Activated gamma-delta T cell treated with Interleukin-2 at 50 U/mL for 16 hours (primary cell): Measurements from ENCODE around the gene SPP2.

Source experiments
- DNase-seq: peaks from one replicate; pipeline ENCODE4 v3.0.0-alpha.2; 2020

The SPP2 gene

GRCh38 chr2:234044157-234044556 lies 6.3 kb upstream of the SPP2 start:
- DNase-seq, result no peak

- no peak for DNase-seq
These were observed 4.0 kb upstream of the SPP2 start for GRCh38 chr2:234046521-234046920.

- DNase-seq, result no peak
These were observed 3.1 kb upstream of the SPP2 start for GRCh38 chr2:234047361-234047760.

DNA sequence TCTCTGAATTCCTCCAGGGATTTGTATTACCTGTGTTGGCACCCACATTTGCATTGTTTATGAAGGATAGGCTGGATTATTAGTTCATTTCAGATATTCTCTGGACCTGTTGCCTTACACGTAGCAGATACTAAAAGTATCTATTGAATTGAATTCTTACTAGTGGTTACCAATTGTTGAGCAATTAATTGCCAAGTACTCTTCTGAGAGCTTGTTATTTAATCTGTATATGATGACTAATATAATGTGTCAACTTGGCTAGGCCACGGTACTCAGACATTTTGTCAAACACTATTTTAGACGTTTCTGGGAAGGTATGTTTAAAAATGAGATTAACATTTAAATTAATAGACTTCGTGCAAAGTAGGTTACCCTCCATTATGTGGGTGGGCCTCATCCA lies 2.5 kb upstream of the SPP2 start:
- DNase-seq, result no peak

GRCh38 chr2:234051374-234052070 lies 1.0 kb downstream of the SPP2 start:
- no peak for DNase-seq

DNA sequence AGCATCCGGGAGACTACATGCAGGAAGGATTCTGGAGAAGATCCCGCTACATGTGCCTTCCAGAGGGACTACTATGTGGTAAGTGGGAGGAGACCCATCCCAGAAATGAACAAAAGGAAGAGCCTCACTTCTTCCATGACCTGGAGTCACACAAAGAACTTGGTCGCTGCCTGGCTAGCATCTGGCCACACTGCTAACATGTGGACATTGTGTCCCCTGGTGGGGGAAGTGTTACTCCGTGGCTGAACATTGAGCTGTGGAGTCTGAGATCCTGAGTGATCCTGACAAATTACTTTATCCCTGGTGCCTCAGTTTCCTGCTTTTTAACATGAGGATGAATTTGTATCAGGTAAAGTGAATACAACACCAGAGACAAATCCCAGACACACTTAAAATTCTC lies 8.4 kb downstream of the SPP2 start:
- no peak for DNase-seq

- DNase-seq, result no peak
These were observed 9.7 kb downstream of the SPP2 start for GRCh38 chr2:234060236-234060635.

GRCh38 chr2:234061624-234062257 lies 11.2 kb downstream of the SPP2 start:
- DNase-seq, result no peak

GRCh38 chr2:234066587-234066986 lies 16.1 kb downstream of the SPP2 start:
- DNase-seq, result no peak

DNA sequence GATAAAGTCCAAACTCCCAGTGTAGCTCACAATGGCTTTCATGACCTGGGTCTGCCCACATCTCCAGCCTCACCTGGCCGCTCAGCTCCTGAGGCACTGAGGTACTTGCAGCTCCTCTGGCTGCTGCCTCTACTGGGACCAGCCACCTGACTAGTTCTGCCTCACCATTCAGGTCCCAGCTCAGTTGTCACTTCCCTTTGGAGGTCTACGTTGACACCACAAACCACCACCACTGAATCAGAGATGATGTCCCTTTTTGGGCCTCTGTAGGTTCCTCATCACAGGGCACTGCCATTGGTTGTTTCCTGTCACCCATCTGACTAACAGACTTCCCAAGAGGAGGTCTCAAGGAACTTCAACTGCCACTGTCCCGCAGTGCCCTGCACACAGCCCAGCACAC lies 21.2 kb downstream of the SPP2 start:
- peak; percentile 24 for DNase-seq

DNA sequence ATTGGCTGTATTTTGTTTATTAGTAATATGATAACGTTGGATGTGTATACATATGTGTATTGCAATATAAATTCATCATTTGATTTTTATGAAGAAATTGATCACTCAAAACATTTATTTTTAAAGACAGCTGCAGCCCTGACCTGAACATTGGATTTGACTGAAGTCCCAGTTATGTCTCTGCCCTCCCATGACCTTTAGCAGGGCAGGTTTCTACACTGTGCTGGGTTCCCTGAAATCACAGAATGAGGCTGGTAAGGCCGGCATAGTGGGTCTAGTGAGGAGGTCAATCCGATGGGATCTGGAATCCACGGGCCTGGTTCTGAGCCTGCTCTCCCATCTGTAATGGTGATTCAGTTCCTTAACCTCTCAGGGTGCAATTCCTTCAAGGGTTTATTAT lies 22.0 kb downstream of the SPP2 start:
- no peak for DNase-seq

GRCh38 chr2:234074751-234075517 lies 24.4 kb downstream of the SPP2 start:
- no peak for DNase-seq

DNA sequence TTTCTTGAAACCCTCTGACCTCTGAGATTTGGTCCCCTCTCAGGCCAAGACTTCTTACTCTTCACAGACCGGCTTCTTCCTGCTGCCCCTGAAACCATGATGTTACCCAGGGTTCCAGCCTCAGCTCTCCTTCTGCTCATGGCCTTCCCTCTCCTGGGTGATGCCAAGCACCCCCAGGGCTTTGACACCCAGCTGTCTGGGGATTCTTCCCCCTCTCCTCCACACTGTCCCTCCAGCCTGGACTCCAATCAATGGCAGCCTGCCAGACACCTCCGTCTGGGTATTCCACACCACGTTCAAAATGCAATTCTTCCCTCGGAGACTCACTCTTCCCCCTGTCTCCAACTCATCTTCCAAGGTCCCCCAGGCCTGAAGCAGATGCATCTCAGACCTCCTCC lies 25.0 kb downstream of the SPP2 start:
- no peak for DNase-seq

DNA sequence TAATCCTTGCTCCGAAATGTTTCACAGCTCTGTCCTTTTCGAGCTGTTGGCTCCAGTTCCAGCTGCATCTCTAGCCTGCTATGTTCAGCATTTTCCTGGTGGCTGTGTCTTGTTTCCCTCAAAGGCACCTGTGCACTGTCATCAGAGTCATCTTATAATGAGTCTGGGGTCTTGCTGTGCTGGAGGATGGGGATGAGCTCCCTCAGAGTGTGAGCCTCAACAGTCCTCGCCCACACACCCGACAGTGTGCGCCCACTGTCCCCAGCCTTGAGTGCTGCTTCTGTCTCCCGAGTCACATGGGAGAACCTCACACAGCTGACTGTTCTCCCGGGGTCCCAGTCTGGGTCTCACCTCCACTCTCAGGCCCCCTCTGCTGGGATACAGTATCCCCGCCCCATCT lies 25.4 kb downstream of the SPP2 start:
- DNase-seq, result no peak

DNA sequence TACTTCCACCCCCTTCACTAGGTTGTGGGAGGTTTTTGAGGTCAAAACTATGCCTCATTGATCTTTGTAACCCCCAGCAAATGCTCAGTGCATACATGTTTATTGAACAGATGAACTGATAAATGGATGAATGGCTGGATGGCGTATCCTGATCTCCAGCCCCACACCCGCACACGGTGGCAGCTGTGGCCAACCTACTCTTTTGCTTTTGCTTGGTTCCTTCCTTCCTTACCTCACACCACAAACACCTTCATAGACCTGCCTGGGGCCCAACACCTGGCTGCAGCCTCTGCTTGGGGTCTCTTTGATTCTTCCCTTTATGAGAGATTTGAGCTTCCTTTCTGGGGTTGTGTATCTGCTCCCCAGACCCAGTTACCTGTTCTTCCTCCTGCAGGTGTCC lies 25.9 kb downstream of the SPP2 start:
- no peak for DNase-seq

GRCh38 chr2:234078129-234078528 lies 27.6 kb downstream of the SPP2 start:
- no peak for DNase-seq

- DNase-seq, result no peak
These were observed 31.7 kb downstream of the SPP2 start for GRCh38 chr2:234081970-234082822.

GRCh38 chr2:234083572-234084348 lies 33.3 kb downstream of the SPP2 start:
- DNase-seq, result no peak

- DNase-seq, result no peak
These were observed 41.0 kb downstream of the SPP2 start for GRCh38 chr2:234091432-234091879.

GRCh38 chr2:234091883-234092282 lies 41.4 kb downstream of the SPP2 start:
- no peak for DNase-seq

- no peak for DNase-seq
These were observed 41.8 kb downstream of the SPP2 start for GRCh38 chr2:234092344-234092743.

DNA sequence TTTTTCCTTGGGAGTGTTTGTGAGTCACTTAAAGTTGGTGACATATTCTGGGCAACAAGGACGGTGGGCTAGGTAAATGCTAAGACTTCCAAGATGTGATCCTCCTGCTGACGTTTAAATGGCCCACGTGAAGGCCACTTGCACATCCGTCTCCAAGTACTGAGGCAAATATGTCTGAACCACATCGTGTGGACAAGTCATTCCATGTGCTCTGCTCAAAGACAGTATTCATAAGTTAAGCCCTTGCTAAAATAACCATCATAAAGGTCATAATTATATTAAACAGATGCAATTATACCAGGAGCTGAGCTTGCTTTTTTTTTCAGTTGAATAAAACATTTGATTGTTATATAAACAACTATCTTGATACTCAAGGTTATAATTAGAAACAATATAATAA lies 44.8 kb downstream of the SPP2 start:
- DNase-seq, result no peak
